PC-9 (cell line): ENCODE results near the gene HIPK4. TPM values are rescaled to one million over a fixed set of nuclear protein-coding genes. Genes with fewer than 3 reads are reported as not detected.
A peak's percentile ranks its signal among the peaks of the same experiment; 100 is the strongest.

Experiments used
- BruUV-seq: library from RNA; stranded (reverse); fragments of 400-500 nt; replicated peaks from 2 replicates; lab custom pipeline; 2021; lab: Mats Ljungman, UMichigan
- CTCF ChIA-PET: fragments of 300-600 bp; sonication (Branson Sonifier 250); formaldehyde crosslinking; loops from one replicate; lab custom pipeline; 2022; ENCODE audit warnings: antibody characterized with exemption; lab: Charles Lee
- POLR2A ChIA-PET: fragments of 300-600 bp; sonication (Branson Sonifier 250); formaldehyde crosslinking; loops from one replicate; lab custom pipeline; 2022; ENCODE audit warnings: antibody characterized with exemption; ENCODE audit not compliant: unreplicated experiment; lab: Charles Lee
- DNase-seq, 2 experiments: peaks; one replicate each; pipeline versions ENCODE4 v3.0.0 to v3.0.0-alpha.2; 2015 to 2022; ENCODE audit warnings: mixed read lengths in 1 of 2
- H2AFZ ChIP-seq: fragments of 200-600 bp; sonication (generic); 2 replicates; pipeline ENCODE4 v1.8.1; 2017; ENCODE audit warnings: antibody characterized with exemption
- H3F3A ChIP-seq: fragments of 200-600 bp; sonication (generic); 2 replicates; pipeline ENCODE4 v1.8.1; 2017; ENCODE audit warnings: antibody characterized with exemption, mild to moderate bottlenecking, low read depth; ENCODE audit not compliant: insufficient read depth
- H3K27ac ChIP-seq: fragments of 200-600 bp; sonication (generic); 2 replicates; pipeline ENCODE4 v1.6.1; 2016; ENCODE audit warnings: mixed run types
- H3K27me3 ChIP-seq: fragments of 200-600 bp; sonication (generic); 2 replicates; pipeline ENCODE4 v1.6.1; 2016; ENCODE audit warnings: low read depth, mixed run types; ENCODE audit not compliant: insufficient read depth
- H3K36me3 ChIP-seq: fragments of 200-600 bp; sonication (generic); 2 replicates; pipeline ENCODE4 v1.6.1; 2016; ENCODE audit warnings: low read depth, mixed run types
- H3K4me1 ChIP-seq: fragments of 200-600 bp; sonication (generic); replicated peaks from 2 replicates; pipeline ENCODE4 v1.6.1; 2016; ENCODE audit warnings: mixed run types; ENCODE audit not compliant: insufficient read depth
- H3K4me2 ChIP-seq: fragments of 200-600 bp; sonication (generic); 2 replicates; pipeline ENCODE4 v1.6.1; 2017; ENCODE audit warnings: mixed run types
- H3K4me3 ChIP-seq: fragments of 200-600 bp; sonication (generic); 2 replicates; pipeline ENCODE4 v1.6.1; 2016; ENCODE audit warnings: mixed run types
- H3K79me2 ChIP-seq: fragments of 200-600 bp; sonication (generic); 2 replicates; pipeline ENCODE4 v1.6.1; 2017; ENCODE audit warnings: low read depth, mixed run types
- H3K9me2 ChIP-seq: fragments of 200-600 bp; sonication (generic); 2 replicates; pipeline ENCODE4 v1.8.1; 2017; ENCODE audit warnings: mild to moderate bottlenecking; ENCODE audit not compliant: insufficient read depth
- H3K9me3 ChIP-seq: fragments of 200-600 bp; sonication (generic); 2 replicates; pipeline ENCODE4 v1.8.1; 2016; ENCODE audit warnings: low read depth; ENCODE audit not compliant: insufficient read depth
- H4K20me1 ChIP-seq: fragments of 200-600 bp; sonication (generic); 2 replicates; pipeline ENCODE4 v1.8.1; 2017; ENCODE audit not compliant: insufficient read depth
- CTCF ChIP-seq: fragments of 200-600 bp; sonication (generic); conservative IDR thresholded peaks from 2 replicates; pipeline ENCODE4 v1.6.1; 2017; ENCODE audit warnings: mixed run types, antibody characterized with exemption, mild to moderate bottlenecking, moderate library complexity
- EZH2 ChIP-seq: fragments of 200-600 bp; sonication (generic); IDR thresholded peaks from 2 replicates; pipeline ENCODE4 v1.8.0; 2017; ENCODE audit warnings: antibody characterized with exemption, low read depth
- intact Hi-C: fragments of 100-400 bp; cut with micrococcal nuclease; formaldehyde crosslinking; loops from one replicate; pipeline ENCODE4 v1.10.0; 2022; ENCODE audit not compliant: unreplicated experiment
- total RNA-seq: library from RNA; stranded (reverse); gene quantifications from 2 replicates; pipeline ENCODE4 v1.2.3, GENCODE V29; 2021

The HIPK4 gene
- total RNA-seq, 1 experiment from 2014 or later = 0.37 TPM

GRCh38 chr19:40407714-40408597, 18.0 kb upstream of the HIPK4 start:
- Histone ChIP-seq H3F3A (peaks cover 4% of the 10 kb centered on the region; the same call in 1 of the 2 replicates), H3K4me1 (peaks cover 4% of the 10 kb centered on the region), H3K36me3 (no peaks in the 10 kb centered on the region), H3K4me2 (no peak overlapping the region), H3K9me2 (no peaks in the 10 kb centered on the region), H4K20me1 (no peaks in the 10 kb centered on the region), H2AFZ (no peak overlapping the region), H3K9me3 (no peaks in the 10 kb centered on the region), H3K79me2 (no peaks in the 10 kb centered on the region), H3K27ac (no peak overlapping the region), H3K4me3 (no peak overlapping the region), H3K27me3 (no peaks in the 10 kb centered on the region)
- ChIA-PET POLR2A (no interaction called here), CTCF (interaction anchor here (0.7 kb wide), 1 partner anchor 12 kb away, joined by 3 read pairs; no protein-coding TSS in a partner anchor)
- BruUV-seq = no TSS peak
- intact Hi-C loops = no loop called here
- TF ChIP-seq EZH2 (no peak), CTCF (no peak)
- DNase-seq = no peak

DNA sequence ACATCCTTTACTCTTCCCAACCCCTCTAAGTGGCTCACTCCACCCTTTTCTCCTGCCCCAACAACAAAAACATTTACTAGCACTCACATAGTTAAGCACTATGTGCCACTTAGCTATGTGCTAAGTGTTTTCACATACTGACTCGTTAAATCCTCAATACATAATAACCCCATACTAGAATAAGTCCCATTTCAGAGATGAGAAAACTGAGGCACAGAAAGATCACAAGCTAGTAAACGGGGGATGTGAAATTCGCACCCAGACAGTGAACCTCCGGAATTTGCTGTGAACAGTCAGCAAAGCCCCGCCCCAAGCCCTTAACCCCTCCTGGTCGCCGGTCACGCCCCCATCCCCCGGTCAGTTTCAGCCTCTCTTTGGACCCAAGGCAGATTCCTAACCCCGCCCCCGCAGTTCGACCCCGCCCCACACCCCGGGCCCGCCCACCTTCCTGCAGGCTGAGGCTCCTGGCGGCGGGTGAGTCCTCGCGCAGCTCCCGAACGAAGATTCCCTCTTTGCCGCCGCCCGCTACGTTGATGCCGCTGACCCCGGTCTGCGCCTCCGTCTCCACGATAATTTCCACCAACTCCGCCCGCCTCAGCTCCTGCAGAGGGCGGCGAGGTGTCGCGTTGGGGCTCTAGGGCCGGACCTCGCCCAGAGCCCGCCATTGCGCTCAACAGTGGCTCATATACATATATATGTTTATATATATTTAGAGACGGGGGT, 13.4 kb upstream of the HIPK4 start:
- CTCF ChIA-PET = interaction anchor here (0.5 to 0.9 kb wide), 4 partner anchors 27 to 202 kb away, joined by 3 to 6 read pairs (median 4); no protein-coding TSS in a partner anchor
- no peaks in the 10 kb centered on the region for H3K27me3 ChIP-seq
- no peaks in the 10 kb centered on the region for H3K79me2 ChIP-seq

More for the DNA sequence above, 13.4 kb upstream of the HIPK4 start:
- Histone ChIP-seq H3K4me1 (peaks cover 4% of the 10 kb centered on the region), H3K9me2 (no peaks in the 10 kb centered on the region), H3F3A (peaks cover 8% of the 10 kb centered on the region; the same call in 1 of the 2 replicates), H2AFZ (peak overlapping the region; percentile 99), H4K20me1 (no peaks in the 10 kb centered on the region), H3K4me3 (peak overlapping the region; percentile 90), H3K36me3 (no peaks in the 10 kb centered on the region), H3K4me2 (peak overlapping the region; percentile 91), H3K9me3 (no peaks in the 10 kb centered on the region), H3K27ac (0 out of 2 replicates have a peak overlapping the region, but pooled peaks have one; percentile 23)
- intact Hi-C loops = loop anchor here (5.0 kb wide), 1 partner anchor 39 kb away; the partner anchor contains the start of gene SERTAD3
- TSS peak; percentile 69 for BruUV-seq
- POLR2A ChIA-PET = interaction anchor here (0.5 to 1.0 kb wide), 5 partner anchors 32 to 1372 kb away, joined by 3 to 6 read pairs (median 4); no protein-coding TSS in a partner anchor
- peak; percentile 69 to 96 for DNase-seq
- TF ChIP-seq EZH2 (no peak), CTCF (no peak)
